ENCODE results near the gene TLR5. TPM values are rescaled to one million over a fixed set of nuclear protein-coding genes. Genes with fewer than 3 reads are reported as not detected.

The TLR5 gene
- total RNA-seq, 1 donor from 2014 or later, result 2.8 TPM

GRCh38 chr1:223125766-223126165 is 17.3 kb downstream of the TLR5 start:
- no peak for DNase-seq (ENCODE audit: extremely low spot score, unreplicated experiment)
- peaks cover 14% of the 10 kb centered on the region for H3K4me1 Mint-ChIP-seq (ENCODE audit: unreplicated experiment)
- no peak overlapping the region for H3K4me3 Mint-ChIP-seq

GRCh38 chr1:223123011-223123610 is 19.9 kb downstream of the TLR5 start:
- Mint-ChIP-seq H3K36me3 (no peaks in the 10 kb centered on the region), H3K4me1 (ENCODE audit: unreplicated experiment) (peaks cover 11% of the 10 kb centered on the region), H3K9me3 (no peaks in the 10 kb centered on the region), H3K27me3 (peaks cover 5% of the 10 kb centered on the region), H3K4me3 (peak overlapping the region; percentile 53), H3K27ac (no peak overlapping the region)
- no peak for DNase-seq (ENCODE audit: extremely low spot score, unreplicated experiment)
- TF ChIP-seq, protein P1, sequence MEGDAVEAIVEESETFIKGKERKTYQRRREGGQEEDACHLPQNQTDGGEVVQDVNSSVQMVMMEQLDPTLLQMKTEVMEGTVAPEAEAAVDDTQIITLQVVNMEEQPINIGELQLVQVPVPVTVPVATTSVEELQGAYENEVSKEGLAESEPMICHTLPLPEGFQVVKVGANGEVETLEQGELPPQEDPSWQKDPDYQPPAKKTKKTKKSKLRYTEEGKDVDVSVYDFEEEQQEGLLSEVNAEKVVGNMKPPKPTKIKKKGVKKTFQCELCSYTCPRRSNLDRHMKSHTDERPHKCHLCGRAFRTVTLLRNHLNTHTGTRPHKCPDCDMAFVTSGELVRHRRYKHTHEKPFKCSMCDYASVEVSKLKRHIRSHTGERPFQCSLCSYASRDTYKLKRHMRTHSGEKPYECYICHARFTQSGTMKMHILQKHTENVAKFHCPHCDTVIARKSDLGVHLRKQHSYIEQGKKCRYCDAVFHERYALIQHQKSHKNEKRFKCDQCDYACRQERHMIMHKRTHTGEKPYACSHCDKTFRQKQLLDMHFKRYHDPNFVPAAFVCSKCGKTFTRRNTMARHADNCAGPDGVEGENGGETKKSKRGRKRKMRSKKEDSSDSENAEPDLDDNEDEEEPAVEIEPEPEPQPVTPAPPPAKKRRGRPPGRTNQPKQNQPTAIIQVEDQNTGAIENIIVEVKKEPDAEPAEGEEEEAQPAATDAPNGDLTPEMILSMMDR (conservative IDR thresholded peaks at IDR 0.05), result no peak

More at GRCh38 chr1:223125766-223126165, 17.3 kb downstream of the TLR5 start:
- TF ChIP-seq, protein P1 (conservative IDR thresholded peaks at IDR 0.05), result no peak
- H3K27me3 Mint-ChIP-seq, result peaks cover 23% of the 10 kb centered on the region
- H3K36me3 Mint-ChIP-seq, result no peaks in the 10 kb centered on the region
- no peak overlapping the region for H3K27ac Mint-ChIP-seq
- no peaks in the 10 kb centered on the region for H3K9me3 Mint-ChIP-seq

- no peak for DNase-seq (ENCODE audit: extremely low spot score, unreplicated experiment)
- Mint-ChIP-seq H3K27me3 (peaks cover 3% of the 10 kb centered on the region), H3K4me3 (no peak overlapping the region), H3K27ac (no peak overlapping the region), H3K9me3 (no peaks in the 10 kb centered on the region), H3K36me3 (no peaks in the 10 kb centered on the region), H3K4me1 (ENCODE audit: unreplicated experiment) (peaks cover 7% of the 10 kb centered on the region)
- TF ChIP-seq, protein P1 (conservative IDR thresholded peaks at IDR 0.05), result no peak
These were observed 24.6 kb downstream of the TLR5 start for GRCh38 chr1:223118418-223118817.

DNA sequence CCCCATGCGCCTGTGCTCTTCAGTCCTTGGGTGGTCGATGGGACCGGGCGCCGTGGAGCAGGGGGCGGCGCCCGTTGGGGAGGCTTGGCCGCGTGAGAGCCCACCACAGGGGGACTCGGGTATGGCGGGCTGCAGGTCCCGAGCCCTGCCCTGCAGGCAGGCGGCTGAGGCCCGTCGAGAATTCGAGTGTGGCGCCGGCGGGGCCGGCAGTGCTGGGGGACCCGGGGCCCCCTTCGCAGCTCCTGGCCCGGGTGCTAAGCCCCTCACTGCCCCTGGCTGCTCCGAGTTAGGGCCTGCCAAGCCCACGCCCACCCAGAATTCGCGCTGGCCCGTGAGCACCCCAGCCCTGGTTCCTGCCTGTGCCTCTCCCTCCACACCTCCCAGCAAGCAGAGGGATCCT is 26.1 kb downstream of the TLR5 start:
- H3K27me3 Mint-ChIP-seq, result no peaks in the 10 kb centered on the region
- H3K36me3 Mint-ChIP-seq, result no peaks in the 10 kb centered on the region
- no peaks in the 10 kb centered on the region for H3K9me3 Mint-ChIP-seq
- no peak for DNase-seq (ENCODE audit: extremely low spot score, unreplicated experiment)
- H3K27ac Mint-ChIP-seq, result no peak overlapping the region
- no peak overlapping the region for H3K4me3 Mint-ChIP-seq
- TF ChIP-seq, protein P1 (conservative IDR thresholded peaks at IDR 0.05), result no peak
- H3K4me1 Mint-ChIP-seq (ENCODE audit: unreplicated experiment), result peaks cover 4% of the 10 kb centered on the region

- no peak for DNase-seq (ENCODE audit: extremely low spot score, unreplicated experiment)
- Mint-ChIP-seq H3K36me3 (no peaks in the 10 kb centered on the region), H3K4me1 (ENCODE audit: unreplicated experiment) (peaks cover 4% of the 10 kb centered on the region), H3K27me3 (no peaks in the 10 kb centered on the region), H3K4me3 (no peak overlapping the region), H3K9me3 (no peaks in the 10 kb centered on the region), H3K27ac (no peak overlapping the region)
- TF ChIP-seq, protein P1 (conservative IDR thresholded peaks at IDR 0.05), result no peak
These were observed 28.2 kb downstream of the TLR5 start for GRCh38 chr1:223114871-223115270.

All from type B pancreatic cell (in vitro differentiated cells).